Measurements from ENCODE around the gene SH3BGR. TPM values are rescaled to one million over a fixed set of nuclear protein-coding genes. Genes with fewer than 3 reads are reported as not detected.

The SH3BGR gene
- total and polyA plus RNA-seq, 2 donors from 2014 or later: 4.0 to 12.2 TPM

- no peak for TF ChIP-seq CTCF (IDR thresholded peaks at IDR 0.05; ENCODE audit: borderline replicate concordance, extremely low read depth, insufficient read depth)
- Histone ChIP-seq H3K9me3 (ENCODE audit: control insufficient read depth in 2 of 3, insufficient read depth in 1 of 3, low read length in 3 of 3) (no peaks in the 10 kb centered on the region), H3K4me1 (ENCODE audit: control insufficient read depth in 2 of 3, insufficient read depth in 2 of 3, low read depth in 1 of 3, low read length in 3 of 3) (peaks cover 0 to 3% (median 0%) of the 10 kb centered on the region in 3 donors), H3K4me3 (ENCODE audit: low read length in 3 of 3) (no peak overlapping the region), H3K27me3 (ENCODE audit: control insufficient read depth, insufficient read depth, low read length) (no peaks in the 10 kb centered on the region), H3K27ac (ENCODE audit: low read depth in 2 of 2, low read length in 2 of 2) (no peak overlapping the region), H3K9ac (ENCODE audit: low read length in 3 of 3) (no peak overlapping the region), H3K36me3 (ENCODE audit: control insufficient read depth in 2 of 3, insufficient read depth in 3 of 3, low read length in 3 of 3) (no peaks in the 10 kb centered on the region)
- FAIRE-seq (no peak), DNase-seq (no peak)
- intact Hi-C loops (cut with DNase I): no loop called here
These were observed 79.3 kb downstream of the SH3BGR start for GRCh38 chr21:39531064-39531463.

- Histone ChIP-seq H3K9me3 (ENCODE audit: control insufficient read depth in 2 of 3, insufficient read depth in 1 of 3, low read length in 3 of 3) (no peaks in the 10 kb centered on the region), H3K36me3 (ENCODE audit: control insufficient read depth in 2 of 3, insufficient read depth in 3 of 3, low read length in 3 of 3) (no peaks in the 10 kb centered on the region), H3K27ac (ENCODE audit: low read depth in 2 of 2, low read length in 2 of 2) (no peak overlapping the region), H3K27me3 (ENCODE audit: control insufficient read depth, insufficient read depth, low read length) (no peaks in the 10 kb centered on the region), H3K9ac (ENCODE audit: low read length in 3 of 3) (no peak overlapping the region), H3K4me3 (ENCODE audit: low read length in 3 of 3) (no peak overlapping the region), H3K4me1 (ENCODE audit: control insufficient read depth in 2 of 3, insufficient read depth in 2 of 3, low read depth in 1 of 3, low read length in 3 of 3) (peaks cover 0 to 3% (median 0%) of the 10 kb centered on the region in 3 donors)
- no peak for FAIRE-seq
- no peak for TF ChIP-seq CTCF (IDR thresholded peaks at IDR 0.05; ENCODE audit: borderline replicate concordance, extremely low read depth, insufficient read depth)
- no peak for DNase-seq
- intact Hi-C loops (cut with DNase I): no loop called here
These were observed 80.1 kb downstream of the SH3BGR start for GRCh38 chr21:39531840-39532239.

GRCh38 chr21:39533545-39534380 is 82.0 kb downstream of the SH3BGR start:
- H3K9ac ChIP-seq (ENCODE audit: low read length in 3 of 3): no peak overlapping the region
- no peaks in the 10 kb centered on the region for H3K4me1 ChIP-seq (ENCODE audit: control insufficient read depth in 2 of 3, insufficient read depth in 2 of 3, low read depth in 1 of 3, low read length in 3 of 3)
- no peak overlapping the region for H3K27ac ChIP-seq (ENCODE audit: low read depth in 2 of 2, low read length in 2 of 2)
- DNase-seq (no peak), FAIRE-seq (peak; percentile 98)
- no peaks in the 10 kb centered on the region for H3K36me3 ChIP-seq (ENCODE audit: control insufficient read depth in 2 of 3, insufficient read depth in 3 of 3, low read length in 3 of 3)
- H3K27me3 ChIP-seq (ENCODE audit: control insufficient read depth, insufficient read depth, low read length): no peaks in the 10 kb centered on the region
- no peaks in the 10 kb centered on the region for H3K9me3 ChIP-seq (ENCODE audit: control insufficient read depth in 2 of 3, insufficient read depth in 1 of 3, low read length in 3 of 3)
- no peak overlapping the region for H3K4me3 ChIP-seq (ENCODE audit: low read length in 3 of 3)
- intact Hi-C loops (cut with DNase I): no loop called here
- no peak for TF ChIP-seq CTCF (IDR thresholded peaks at IDR 0.05; ENCODE audit: borderline replicate concordance, extremely low read depth, insufficient read depth)
